ENCODE data around the gene TMEM138. TPM values are rescaled to one million over a fixed set of nuclear protein-coding genes. Genes with fewer than 3 reads are reported as not detected.
"Not testable (repeated sequence)": the region's sequence is repeated elsewhere in the genome, so short reads cannot be mapped to it uniquely, and the experiment has no call there.

The TMEM138 gene
- total RNA-seq, 2 experiments from 2014 or later, result 38.6 to 47.0 TPM

DNA sequence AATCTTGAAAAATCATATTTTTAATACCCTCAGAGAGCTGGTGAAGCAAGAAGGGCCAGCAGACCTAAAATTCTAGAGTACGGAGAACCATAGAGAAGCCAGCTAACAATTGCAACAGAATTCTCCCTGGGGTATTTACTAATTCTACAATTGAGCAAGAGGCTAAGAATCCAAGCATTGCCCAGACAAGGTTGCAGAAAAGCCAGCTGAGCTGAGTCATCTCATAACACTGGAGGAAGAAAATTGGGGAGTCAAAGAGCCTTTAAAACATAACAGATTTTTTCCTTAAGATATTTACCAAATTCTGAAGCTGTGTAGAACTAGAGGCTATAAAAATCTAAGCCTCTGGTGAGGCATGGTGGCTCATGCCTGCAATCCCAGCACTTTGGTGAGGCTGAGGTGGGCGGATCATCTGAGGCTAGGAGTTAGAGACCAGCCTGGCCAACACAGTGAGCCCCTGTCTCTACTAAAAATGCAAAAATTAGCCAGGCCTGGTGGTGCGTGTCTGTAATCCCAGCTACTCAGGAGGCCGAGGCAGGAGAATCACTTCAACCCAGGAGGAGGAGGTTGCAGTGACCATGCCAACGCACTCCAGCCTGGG is 16.6 kb downstream of the TMEM138 start:
- H3K9me3 Mint-ChIP-seq, result peaks cover 2% of the 10 kb centered on the region
- TF ChIP-seq, protein P1, sequence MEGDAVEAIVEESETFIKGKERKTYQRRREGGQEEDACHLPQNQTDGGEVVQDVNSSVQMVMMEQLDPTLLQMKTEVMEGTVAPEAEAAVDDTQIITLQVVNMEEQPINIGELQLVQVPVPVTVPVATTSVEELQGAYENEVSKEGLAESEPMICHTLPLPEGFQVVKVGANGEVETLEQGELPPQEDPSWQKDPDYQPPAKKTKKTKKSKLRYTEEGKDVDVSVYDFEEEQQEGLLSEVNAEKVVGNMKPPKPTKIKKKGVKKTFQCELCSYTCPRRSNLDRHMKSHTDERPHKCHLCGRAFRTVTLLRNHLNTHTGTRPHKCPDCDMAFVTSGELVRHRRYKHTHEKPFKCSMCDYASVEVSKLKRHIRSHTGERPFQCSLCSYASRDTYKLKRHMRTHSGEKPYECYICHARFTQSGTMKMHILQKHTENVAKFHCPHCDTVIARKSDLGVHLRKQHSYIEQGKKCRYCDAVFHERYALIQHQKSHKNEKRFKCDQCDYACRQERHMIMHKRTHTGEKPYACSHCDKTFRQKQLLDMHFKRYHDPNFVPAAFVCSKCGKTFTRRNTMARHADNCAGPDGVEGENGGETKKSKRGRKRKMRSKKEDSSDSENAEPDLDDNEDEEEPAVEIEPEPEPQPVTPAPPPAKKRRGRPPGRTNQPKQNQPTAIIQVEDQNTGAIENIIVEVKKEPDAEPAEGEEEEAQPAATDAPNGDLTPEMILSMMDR (IDR thresholded peaks at IDR 0.05), result no peak
- H3K27me3 Mint-ChIP-seq, result no peaks in the 10 kb centered on the region
- H3K4me3 Mint-ChIP-seq, result no peak overlapping the region
- no peak overlapping the region for H3K27ac Mint-ChIP-seq
- POLR2A ChIA-PET, result interaction anchor here (0.9 to 1.4 kb wide), 2 partner anchors 14 to 31 kb away, joined by 3 read pairs; partner anchors contain the start of gene TMEM216
- H3K4me1 Mint-ChIP-seq (ENCODE audit: low read depth), result no peaks in the 10 kb centered on the region
- ATAC-seq, result no peak
- CTCF ChIA-PET, result interaction anchor here (0.9 to 1.2 kb wide), 3 partner anchors 10 to 125 kb away, joined by 3 to 9 read pairs (median 4); no protein-coding TSS in a partner anchor
- intact Hi-C loops (cut with micrococcal nuclease), result no loop called here
- DNase-seq, result no peak
- H3K36me3 Mint-ChIP-seq (ENCODE audit: low read depth), result peaks cover 16% of the 10 kb centered on the region

- ChIA-PET POLR2A (interaction anchor here (1.1 kb wide), 1 partner anchor 11 kb away, joined by 3 read pairs; no protein-coding TSS in a partner anchor), CTCF (interaction anchor here (1.3 to 8.0 kb wide), 3 partner anchors 12 to 44 kb away, joined by 3 to 313 read pairs (median 3); partner anchors contain the start of genes DDB1, TKFC and TMEM216)
- H3K4me1 Mint-ChIP-seq (ENCODE audit: low read depth), result peaks cover 4% of the 10 kb centered on the region
- intact Hi-C loops (cut with micrococcal nuclease), result loop anchor here (10.0 kb wide), 1 partner anchor 126 kb away; no protein-coding TSS in a partner anchor
- TF ChIP-seq, protein P1 (IDR thresholded peaks at IDR 0.05), result no peak
- no peaks in the 10 kb centered on the region for H3K9me3 Mint-ChIP-seq
- no peak for DNase-seq
- no peak for ATAC-seq
- peaks cover 6% of the 10 kb centered on the region for H3K36me3 Mint-ChIP-seq (ENCODE audit: low read depth)
- no peaks in the 10 kb centered on the region for H3K27me3 Mint-ChIP-seq
- no peak overlapping the region for H3K27ac Mint-ChIP-seq
- no peak overlapping the region for H3K4me3 Mint-ChIP-seq
Observed at GRCh38 chr11:61380884-61381283, 18.7 kb downstream of the TMEM138 start.

DNA sequence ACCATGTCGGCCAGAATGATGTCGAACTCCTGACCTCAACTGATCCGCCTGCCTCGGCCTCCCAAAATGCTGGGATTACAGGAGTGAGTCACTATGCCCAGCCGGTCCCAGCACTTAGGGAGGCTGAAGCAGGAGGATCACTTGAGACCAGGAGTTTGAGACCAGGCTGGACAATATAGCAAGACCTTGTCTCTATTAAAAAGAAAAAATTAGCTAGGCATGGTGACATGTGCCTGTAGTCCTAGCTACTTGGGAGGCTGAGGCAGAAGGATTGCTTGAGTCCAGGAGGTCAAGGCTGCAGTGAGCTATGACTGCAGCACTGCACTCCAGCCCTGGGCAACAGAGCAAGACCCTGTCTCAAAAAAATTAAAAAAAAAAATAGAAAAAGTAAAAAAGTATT is 21.7 kb downstream of the TMEM138 start:
- H3K4me1 Mint-ChIP-seq (ENCODE audit: low read depth); DNase-seq; H3K36me3 Mint-ChIP-seq (ENCODE audit: low read depth); H3K27me3 Mint-ChIP-seq; H3K4me3 Mint-ChIP-seq; H3K9me3 Mint-ChIP-seq; ATAC-seq; H3K27ac Mint-ChIP-seq: not testable (repeated sequence)
- ChIA-PET CTCF (interaction anchor here (1.5 to 8.0 kb wide), 9 partner anchors 10 to 129 kb away, joined by 3 to 313 read pairs (median 24); partner anchors contain the start of genes CYB561A3, DDB1, TKFC and TMEM138), POLR2A (interaction anchor here (1.0 to 2.7 kb wide), 3 partner anchors 10 to 22 kb away, joined by 3 to 16 read pairs (median 4); partner anchors contain the start of genes CYB561A3 and TMEM138)
- intact Hi-C loops (cut with micrococcal nuclease), result loop anchor here (10.0 kb wide), 1 partner anchor 129 kb away; no protein-coding TSS in a partner anchor

DNA sequence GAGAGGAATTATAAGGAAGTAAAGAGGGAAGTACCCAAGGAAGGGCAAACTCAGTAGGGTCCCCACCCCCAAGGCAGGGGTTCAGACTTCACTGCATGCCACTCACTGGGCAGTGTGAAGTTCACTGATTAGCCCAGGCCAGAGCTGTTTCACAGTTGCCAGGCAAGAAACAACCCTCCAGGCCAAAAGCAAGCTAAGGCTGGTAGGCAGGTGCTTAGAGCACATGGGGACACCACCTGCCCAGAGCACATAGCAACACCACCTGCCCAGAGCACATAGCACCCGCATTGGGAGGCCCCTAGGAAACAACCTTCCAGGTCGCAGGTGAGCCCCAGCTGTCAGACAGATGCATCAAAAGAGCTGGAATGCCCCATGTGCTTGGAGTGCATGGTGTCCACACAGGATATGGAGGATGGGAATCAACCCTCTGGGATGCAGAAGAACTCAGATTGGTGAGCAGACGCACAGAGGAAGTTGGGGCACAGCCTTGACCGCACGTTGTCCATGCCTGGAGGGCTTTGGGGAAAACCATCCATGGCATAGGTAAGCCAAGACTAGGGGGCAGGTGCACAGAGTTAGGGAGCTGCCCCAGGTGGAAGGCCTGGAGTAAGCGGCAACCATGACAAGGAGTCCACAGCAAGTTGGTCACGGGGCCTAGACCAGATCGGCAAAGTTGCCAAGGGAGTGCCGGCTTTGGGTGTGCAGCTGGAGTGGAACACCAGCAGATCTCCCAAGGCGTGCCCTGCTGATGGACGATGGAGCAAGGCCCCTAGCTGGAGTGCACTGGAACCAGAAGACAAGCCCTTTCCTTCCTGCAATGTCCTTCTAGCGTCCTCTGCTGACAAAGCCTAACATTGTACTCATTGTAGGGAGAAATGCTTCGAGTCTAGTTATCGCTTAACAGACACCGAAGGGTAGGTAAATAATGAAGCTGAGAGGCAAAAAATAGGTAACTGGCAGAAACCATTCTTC is 22.4 kb downstream of the TMEM138 start:
- ChIA-PET POLR2A (interaction anchor here (0.6 to 2.7 kb wide), 7 partner anchors 9 to 51 kb away, joined by 3 to 16 read pairs (median 5); partner anchors contain the start of genes CYB561A3, DDB1, TKFC and TMEM138), CTCF (interaction anchor here (1.0 to 8.0 kb wide), 26 partner anchors 8 to 553 kb away, joined by 3 to 313 read pairs (median 12); partner anchors contain the start of genes CPSF7, CYB561A3, DDB1 and SDHAF2)
- no peak overlapping the region for H3K27ac Mint-ChIP-seq
- intact Hi-C loops (cut with micrococcal nuclease), result loop anchor here (1.0 to 10.0 kb wide), 2 partner anchors 48 to 130 kb away; no protein-coding TSS in a partner anchor
- no peaks in the 10 kb centered on the region for H3K36me3 Mint-ChIP-seq (ENCODE audit: low read depth)
- peaks cover 4% of the 10 kb centered on the region for H3K4me1 Mint-ChIP-seq (ENCODE audit: low read depth)
- no peaks in the 10 kb centered on the region for H3K27me3 Mint-ChIP-seq
- H3K9me3 Mint-ChIP-seq, result no peaks in the 10 kb centered on the region
- TF ChIP-seq, protein P1 (IDR thresholded peaks at IDR 0.05), result no peak
- ATAC-seq, result no peak
- no peak for DNase-seq
- H3K4me3 Mint-ChIP-seq, result no peak overlapping the region

DNA sequence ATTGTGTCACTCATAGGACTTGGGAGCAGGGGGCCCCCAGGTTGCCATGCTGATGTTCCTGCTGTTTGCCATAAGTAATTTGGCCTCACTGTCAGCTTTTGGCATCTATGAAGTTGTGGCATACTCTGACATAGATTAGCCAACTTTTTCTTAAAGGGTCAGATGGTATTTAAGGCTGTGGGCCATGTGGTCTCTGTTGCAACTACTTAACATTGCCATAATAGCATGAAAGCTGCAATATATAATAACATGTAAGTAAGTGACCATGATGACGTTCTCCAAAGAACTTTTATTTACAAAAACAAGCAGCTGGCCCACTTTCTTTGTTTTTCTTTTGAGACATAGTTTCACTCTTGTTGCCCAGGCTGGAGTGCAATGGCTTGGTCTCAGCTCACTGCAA is 28.0 kb downstream of the TMEM138 start:
- TF ChIP-seq, protein P1 (IDR thresholded peaks at IDR 0.05), result no peak
- H3K36me3 Mint-ChIP-seq (ENCODE audit: low read depth), result peaks cover 7% of the 10 kb centered on the region
- DNase-seq (no peak), ATAC-seq (no peak)
- intact Hi-C loops (cut with micrococcal nuclease), result no loop called here
- H3K4me3 Mint-ChIP-seq, result no peak overlapping the region
- no peak overlapping the region for H3K27ac Mint-ChIP-seq
- peaks cover 27% of the 10 kb centered on the region for H3K4me1 Mint-ChIP-seq (ENCODE audit: low read depth)
- CTCF ChIA-PET, result interaction anchor here (1.2 to 5.7 kb wide), 3 partner anchors 45 to 142 kb away, joined by 3 to 101 read pairs (median 7); partner anchors contain the start of gene TKFC
- H3K27me3 Mint-ChIP-seq, result no peaks in the 10 kb centered on the region
- POLR2A ChIA-PET, result interaction anchor here (0.7 to 4.5 kb wide), 6 partner anchors 9 to 76 kb away, joined by 3 to 27 read pairs (median 4); partner anchors contain the start of genes CPSF7 and SDHAF2
- no peaks in the 10 kb centered on the region for H3K9me3 Mint-ChIP-seq
